Cardiac fibroblast (primary cell): ENCODE measurements around the gene CATSPER3.

Experiments
- DNase-seq, 2 donors: peaks; one replicate each; pipeline versions ENCODE4 v3.0.0 to v3.0.0-alpha.2; 2010; ENCODE audit warnings: low read depth in 2 of 2
- H3K4me3 ChIP-seq, 2 donors: replicated peaks in 1 of 2; 1 replicate in 1 of 2; 2 replicates in 1 of 2; pipeline ENCODE4 v1.5.1; 2011; ENCODE audit warnings: low read depth in 2 of 2, low read length in 2 of 2, mild to moderate bottlenecking in 2 of 2, moderate library complexity in 1 of 2
- CTCF ChIP-seq: IDR thresholded peaks from one replicate; pipeline ENCODE4 v1.5.1; 2011; ENCODE audit warnings: low read depth, mild to moderate bottlenecking, low read length, inconsistent platforms

Gene CATSPER3

GRCh38 chr5:134949316-134949715 is 18.4 kb upstream of the CATSPER3 start:
- DNase-seq = no peak
- no peak overlapping the region for H3K4me3 ChIP-seq
- no peak for TF ChIP-seq CTCF

- TF ChIP-seq CTCF = no peak
- DNase-seq = no peak
- no peak overlapping the region for H3K4me3 ChIP-seq
Observed at GRCh38 chr5:134957920-134958608, 9.6 kb upstream of the CATSPER3 start.

GRCh38 chr5:134958755-134959154 is 9.0 kb upstream of the CATSPER3 start:
- TF ChIP-seq CTCF = no peak
- H3K4me3 ChIP-seq = no peak overlapping the region
- DNase-seq = no peak

GRCh38 chr5:134963098-134963497 is 4.6 kb upstream of the CATSPER3 start:
- no peak for TF ChIP-seq CTCF
- DNase-seq = no peak

GRCh38 chr5:134964359-134965270 is 3.1 kb upstream of the CATSPER3 start:
- H3K4me3 ChIP-seq = no peak overlapping the region
- TF ChIP-seq CTCF = no peak
- DNase-seq = no peak

More at GRCh38 chr5:134963098-134963497, 4.6 kb upstream of the CATSPER3 start:
- H3K4me3 ChIP-seq = no peak overlapping the region

- no peak overlapping the region for H3K4me3 ChIP-seq
- TF ChIP-seq CTCF = no peak
- DNase-seq = no peak
Observed at GRCh38 chr5:134965271-134965825, 2.4 kb upstream of the CATSPER3 start.
